HUDEP-2 (cell line): ENCODE measurements around the gene ATP6V0A1.
"Not testable (repeated sequence)": the region's sequence is repeated elsewhere in the genome, so short reads cannot be mapped to it uniquely, and the experiment has no call there.

Experiments
- DNase-seq, 76 experiments: peaks; one replicate each; lab custom pipeline; 2025; ENCODE audit not compliant: unreplicated experiment in 76 of 76; lab: John Stamatoyannopoulos, UW

Gene ATP6V0A1

DNA sequence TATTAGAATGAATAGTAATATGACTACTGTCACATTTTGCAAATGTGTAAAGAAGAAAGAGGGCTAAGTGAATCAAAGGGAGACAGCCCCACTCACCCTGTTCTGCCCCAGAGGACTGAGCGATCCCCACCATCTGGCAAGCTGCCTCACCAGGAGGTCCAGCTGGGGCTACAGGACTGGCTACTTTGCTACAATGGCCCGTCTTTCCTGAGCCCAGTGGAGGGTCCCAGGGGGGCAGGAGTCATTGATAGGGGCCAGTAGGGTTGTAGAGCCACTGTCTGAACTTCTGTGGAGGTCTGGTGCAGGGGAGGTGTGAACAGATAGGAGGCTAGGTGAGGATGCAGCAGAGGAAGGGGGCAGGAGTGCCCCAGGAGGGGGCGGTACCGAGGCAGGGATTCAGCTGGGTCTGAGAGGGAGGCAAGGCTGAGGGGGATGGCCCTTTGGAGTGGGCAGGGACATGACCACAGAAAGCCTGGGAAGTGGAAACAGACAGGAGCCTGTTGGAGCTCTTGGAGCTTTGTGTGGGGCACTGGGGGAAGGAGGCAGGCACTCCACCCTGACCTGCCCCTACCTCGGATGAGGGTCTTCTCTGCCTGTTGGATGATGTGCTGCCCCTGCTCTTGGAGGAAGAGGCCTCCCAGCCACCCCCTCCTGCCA is 97.4 kb downstream of the ATP6V0A1 start:
- not testable (repeated sequence) for DNase-seq

DNA sequence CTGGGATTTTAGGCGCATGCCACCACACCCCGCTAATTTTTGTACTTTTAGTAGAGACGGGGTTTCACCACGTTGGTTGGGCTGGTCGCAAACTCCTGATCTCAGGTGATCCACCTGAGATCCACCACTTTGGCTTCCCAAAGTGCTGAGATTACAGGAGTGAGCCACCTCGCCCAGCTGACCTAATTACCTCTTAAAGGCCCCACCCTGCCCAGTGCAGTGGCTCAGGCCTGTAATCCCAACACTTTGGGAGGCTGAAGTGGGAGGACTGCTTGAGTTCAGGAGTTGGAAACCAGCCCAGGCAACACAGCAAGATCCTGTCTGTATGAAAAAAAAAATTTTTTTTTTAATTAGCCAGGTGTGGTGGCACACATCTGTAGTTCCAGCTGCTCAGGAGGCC is 100.4 kb downstream of the ATP6V0A1 start:
- no peak for DNase-seq

DNA sequence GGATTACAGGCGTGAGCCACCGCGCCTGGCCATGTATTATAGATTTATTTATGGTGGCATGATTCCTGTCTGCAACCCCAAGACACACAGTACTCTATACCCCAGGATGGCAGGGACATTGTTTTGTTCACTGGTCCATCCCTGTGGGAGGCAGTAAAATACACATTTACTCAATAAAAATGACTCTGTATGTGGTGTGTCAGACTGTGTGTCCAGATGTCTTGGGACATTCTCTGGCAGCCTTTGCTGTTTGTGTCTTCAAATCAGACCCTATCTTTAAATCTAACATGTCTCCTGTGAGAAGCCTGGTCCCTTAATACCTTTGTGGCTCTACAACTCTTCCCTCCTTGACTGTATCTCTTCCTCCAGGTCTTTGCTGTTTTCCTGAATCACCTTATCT is 101.6 kb downstream of the ATP6V0A1 start:
- no peak for DNase-seq

GRCh38 chr17:42561897-42562387 is 103.3 kb downstream of the ATP6V0A1 start, which contains the start of gene COASY:
Gene COASY (plus strand): TSS chr17:42562148. CDS start chr17:42562623, 475 bp downstream.
- peak in 74 of 76 experiments; percentile 67 to 97 (median 89) for DNase-seq

- DNase-seq = peak in 8 of 76 experiments; percentile 23 to 68 (median 50)
Observed at GRCh38 chr17:42562388-42563142, 103.9 kb downstream of the ATP6V0A1 start.

- DNase-seq = no peak
Observed at GRCh38 chr17:42563143-42563509, 104.4 kb downstream of the ATP6V0A1 start.

DNA sequence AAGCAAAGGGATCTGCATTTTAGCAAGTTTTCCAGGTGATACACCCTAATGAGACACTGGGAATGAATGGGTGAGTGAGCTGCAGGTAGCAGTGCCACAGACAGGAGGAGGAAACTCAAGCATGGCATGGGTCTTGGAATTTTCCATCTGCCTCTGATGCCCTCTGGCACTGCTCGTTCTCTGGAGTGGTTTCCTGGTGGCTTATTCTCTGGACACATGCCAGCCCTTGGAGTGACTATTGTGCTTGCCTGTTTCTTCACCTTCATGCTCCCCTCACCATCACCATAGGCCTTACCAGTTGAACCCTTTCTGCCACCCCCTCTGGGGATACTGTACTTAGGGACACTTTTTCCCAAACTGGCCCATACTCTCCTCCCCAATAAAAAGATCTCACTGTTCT is 104.9 kb downstream of the ATP6V0A1 start:
- no peak for DNase-seq

DNA sequence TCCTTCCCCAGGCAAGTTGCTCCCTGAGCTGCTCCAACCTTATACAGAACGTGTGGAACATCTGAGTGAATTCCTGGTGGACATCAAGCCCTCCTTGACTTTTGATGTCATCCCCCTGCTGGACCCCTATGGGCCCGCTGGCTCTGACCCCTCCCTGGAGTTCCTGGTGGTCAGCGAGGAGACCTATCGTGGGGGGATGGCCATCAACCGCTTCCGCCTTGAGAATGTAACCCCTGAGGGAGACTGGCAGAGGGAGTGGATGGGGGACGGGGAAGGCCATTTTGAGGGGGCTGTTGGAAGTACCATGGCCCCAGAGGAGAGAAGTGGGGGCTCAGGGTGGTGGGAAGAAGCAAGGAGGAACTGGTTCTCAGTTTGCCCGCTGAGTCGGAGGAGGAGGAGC is 105.3 kb downstream of the ATP6V0A1 start:
- DNase-seq = no peak

DNA sequence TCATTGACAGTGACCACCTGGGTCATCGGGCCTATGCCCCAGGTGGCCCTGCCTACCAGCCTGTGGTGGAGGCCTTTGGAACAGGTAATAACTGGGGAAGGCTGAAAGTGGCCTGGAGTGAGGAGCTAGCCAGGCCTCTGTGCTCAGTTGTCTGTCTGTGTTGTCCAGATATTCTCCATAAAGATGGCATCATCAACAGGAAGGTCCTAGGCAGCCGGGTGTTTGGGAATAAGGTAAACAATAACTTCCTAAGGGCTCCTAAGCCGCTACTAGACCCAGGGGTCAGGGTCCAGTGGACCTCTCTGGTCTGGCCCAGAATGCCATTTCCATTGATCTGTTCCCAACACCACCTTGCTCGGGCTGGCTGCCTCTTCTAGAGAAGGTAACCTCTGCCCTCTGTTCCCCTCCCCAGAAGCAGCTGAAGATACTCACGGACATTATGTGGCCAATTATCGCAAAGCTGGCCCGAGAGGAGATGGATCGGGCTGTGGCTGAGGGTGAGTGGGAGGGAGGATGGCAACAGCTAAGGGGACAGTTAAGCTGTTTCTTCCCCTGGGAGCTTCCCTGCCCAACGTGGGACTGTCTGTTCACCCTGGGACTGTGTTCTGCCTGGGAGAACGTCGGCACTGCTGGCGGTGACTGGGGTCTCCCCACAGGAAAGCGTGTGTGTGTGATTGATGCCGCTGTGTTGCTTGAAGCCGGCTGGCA is 106.3 kb downstream of the ATP6V0A1 start:
- DNase-seq = no peak

DNA sequence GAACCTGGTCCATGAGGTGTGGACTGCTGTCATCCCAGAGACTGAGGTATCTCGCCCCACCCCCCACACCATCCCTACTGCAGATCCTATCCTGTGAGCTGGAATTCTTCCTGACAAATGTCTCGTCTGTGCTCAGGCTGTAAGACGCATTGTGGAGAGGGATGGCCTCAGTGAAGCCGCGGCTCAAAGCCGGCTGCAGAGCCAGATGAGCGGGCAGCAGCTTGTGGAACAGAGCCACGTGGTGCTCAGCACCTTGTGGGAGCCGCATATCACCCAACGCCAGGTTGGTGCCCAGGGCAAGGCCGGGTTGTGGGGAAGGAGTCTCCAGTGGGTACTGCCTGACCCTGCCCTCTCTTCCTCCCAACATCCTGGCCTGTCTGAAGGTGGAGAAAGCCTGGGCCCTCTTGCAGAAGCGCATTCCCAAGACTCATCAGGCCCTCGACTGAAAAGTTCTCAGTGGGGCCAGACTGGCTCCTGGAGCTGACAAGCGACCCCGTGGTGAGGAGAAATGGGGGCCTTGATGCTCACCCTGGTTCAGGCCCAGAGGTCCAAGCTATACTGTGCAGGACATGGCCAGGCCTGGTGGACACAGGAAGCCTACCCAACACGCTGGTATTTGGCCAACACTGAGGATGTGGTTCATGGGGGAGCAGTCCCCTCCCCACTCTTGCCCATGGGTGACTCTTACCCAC is 107.0 kb downstream of the ATP6V0A1 start:
- DNase-seq = no peak

DNA sequence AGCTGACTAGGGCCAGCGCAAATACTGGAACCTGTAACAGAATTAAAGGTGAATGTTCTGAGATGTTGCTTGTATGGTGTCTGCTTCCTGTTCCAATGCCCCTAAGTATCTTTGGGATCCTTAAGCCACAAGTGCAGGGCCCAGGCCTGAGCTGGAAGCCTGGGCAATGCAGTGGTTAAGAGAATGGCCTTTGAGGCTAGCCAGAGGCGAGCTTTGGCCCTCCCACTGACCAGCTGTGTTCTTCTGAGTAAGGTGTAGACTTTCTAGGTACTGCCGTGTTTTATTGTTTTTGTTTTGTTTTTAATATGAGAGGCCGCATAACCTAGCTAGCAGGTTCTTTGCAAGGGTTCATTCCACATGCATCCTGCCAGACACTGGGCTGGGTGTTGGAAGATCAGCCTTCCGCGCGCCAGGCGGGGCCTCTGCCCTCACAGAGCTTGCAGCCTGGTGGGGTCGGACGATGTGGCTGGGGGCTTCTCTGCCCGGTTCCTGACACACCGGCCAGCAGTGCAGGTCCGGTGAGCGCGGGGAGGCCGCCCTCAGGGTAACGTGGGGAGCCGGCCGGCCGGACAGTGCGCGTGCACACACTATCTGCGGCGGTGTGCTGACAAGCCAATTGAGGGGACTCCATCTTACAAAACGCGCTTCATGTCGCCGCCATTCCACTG is 107.7 kb downstream of the ATP6V0A1 start:
- no peak for DNase-seq

- peak in 75 of 76 experiments; percentile 25 to 95 (median 88) for DNase-seq
Observed at GRCh38 chr17:42566883-42567573, 108.3 kb downstream of the ATP6V0A1 start, which contains the start of gene MLX. Gene MLX (plus strand): TSS chr17:42567100. CDS start chr17:42567125, 25 bp downstream.

GRCh38 chr17:42568341-42569111 is 109.8 kb downstream of the ATP6V0A1 start:
- no peak for DNase-seq

DNA sequence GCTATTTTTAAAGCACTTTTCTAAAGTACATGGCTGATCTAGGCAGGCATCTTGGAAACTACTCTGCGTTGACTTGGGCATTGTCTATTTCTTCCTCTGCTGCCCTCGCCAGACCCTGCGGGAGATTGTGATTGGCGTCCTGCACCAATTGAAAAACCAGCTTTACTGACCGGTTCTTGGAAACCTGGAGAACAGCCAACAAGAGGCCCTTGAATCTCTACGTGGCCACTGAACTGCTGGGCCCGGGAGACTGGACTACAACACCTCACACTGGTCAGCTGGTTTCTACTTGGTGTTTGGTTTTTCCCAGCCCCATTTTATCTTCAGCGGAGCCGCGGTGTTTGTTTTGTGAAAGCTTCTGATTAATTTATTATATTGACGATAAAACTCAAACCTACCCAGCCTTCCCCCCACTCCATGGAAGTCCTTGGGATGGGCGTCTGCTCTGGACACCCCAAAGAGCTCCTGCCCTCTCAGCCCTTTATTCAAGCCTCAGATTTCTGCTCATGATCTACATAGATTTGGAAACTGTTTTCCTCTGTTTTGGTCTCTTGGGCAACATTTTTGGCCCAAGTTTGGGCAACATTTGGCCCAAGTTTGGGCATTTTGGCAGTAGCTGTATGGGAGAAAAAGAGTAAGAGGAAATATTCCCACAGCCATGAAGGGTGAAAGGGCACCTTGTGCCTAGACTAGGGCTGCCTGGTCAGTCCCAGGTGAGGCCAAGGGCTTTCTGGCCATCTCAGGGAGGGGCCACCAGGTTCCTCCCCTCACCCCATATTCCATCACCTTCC is 113.0 kb downstream of the ATP6V0A1 start:
- DNase-seq = no peak
